GM21390 (cell line): ENCODE measurements around the gene CLIC1.

Experiments
- ATAC-seq: cut with Tn5 transposase; IDR thresholded peaks from one replicate; pipeline ENCODE4 v1.9.1; 2021; ENCODE audit not compliant: unreplicated experiment

The CLIC1 gene

DNA sequence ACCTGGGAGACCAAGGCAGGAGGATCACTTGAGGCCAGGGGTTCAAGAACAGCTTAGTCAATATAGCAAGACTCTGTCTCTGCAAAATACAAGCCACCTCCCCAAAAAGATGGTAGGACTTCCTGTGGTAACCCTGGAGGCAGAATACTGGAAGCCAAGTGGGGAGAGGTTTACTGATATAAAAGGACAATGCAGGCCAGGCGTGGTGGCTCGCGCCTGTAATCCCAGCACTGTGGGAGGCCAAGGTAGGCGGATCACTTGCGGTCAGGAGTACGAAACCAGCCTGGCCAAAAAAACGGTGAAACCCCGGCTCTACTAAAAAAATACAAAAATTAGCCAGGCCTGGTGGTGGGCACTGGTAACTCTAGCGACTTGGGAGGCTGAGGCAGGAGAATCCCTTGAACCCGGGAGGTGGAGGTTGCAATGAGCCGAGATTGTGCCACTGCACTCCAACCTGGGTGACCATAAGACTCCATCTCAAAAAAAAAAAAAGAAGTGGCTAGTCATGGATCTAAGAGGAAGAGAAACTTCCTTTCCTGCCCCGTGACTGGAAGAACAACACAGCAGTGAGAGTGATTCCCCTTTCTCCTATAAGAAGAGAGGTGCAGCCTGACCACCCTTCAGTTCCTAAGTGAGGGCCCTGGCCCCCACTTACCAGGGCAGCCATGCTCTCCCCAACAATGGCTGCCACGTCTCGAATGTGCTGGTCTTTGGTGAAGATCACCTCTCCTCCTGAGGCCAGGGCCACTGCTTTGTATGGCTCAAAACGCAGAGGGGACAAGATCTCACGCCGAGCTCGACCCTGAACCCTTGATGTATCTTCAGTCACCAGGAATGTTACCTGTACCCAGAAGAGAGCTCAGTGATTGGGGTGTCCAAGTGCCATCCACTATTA lies 32.3 kb upstream of the CLIC1 start:
- ATAC-seq: no peak

GRCh38 chr6:31767096-31767645 lies 30.8 kb upstream of the CLIC1 start:
- ATAC-seq: no peak

DNA sequence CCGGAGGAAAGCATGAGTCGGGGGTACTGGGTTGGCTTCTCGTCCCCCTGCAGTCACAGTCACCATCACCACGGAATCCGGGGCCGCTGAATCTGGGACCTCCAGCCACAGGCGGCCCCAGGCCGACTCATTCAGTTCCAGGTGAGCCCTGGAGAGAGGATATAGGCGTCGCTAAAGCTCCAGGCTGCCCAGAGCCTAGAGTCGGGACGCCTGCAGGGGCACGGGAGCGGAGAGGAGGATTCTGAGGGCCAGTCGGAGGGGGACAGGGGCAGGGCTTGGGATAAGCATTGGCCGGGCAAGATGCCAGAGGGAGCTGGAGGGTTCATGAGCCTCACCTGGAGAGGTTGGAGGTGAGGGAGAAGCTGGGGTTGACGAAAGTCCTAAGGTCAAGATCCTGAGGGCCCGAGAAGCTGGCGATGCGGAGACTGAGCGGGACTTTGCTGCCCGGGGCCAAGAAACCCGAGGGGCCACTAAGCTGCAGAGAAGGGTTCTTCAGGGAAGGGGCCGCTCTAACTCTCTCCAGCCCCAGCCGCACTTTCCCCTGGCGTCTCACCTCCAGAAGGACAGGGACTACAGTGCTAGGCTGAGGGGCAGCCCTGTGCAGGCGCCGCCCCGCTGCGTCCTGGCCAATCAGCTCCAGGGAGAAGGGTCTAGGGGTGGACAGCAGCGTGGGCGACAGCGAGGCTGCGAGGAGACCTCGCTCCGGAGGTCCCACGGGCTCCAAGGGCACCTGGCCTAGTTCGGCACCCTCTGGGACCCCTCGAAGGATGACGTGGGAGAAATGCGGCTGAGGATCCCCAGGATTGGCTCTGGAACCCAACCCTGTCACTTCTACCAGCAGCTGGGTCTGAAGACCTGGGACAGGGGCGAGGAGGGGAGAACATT lies 29.8 kb upstream of the CLIC1 start:
- no peak for ATAC-seq

DNA sequence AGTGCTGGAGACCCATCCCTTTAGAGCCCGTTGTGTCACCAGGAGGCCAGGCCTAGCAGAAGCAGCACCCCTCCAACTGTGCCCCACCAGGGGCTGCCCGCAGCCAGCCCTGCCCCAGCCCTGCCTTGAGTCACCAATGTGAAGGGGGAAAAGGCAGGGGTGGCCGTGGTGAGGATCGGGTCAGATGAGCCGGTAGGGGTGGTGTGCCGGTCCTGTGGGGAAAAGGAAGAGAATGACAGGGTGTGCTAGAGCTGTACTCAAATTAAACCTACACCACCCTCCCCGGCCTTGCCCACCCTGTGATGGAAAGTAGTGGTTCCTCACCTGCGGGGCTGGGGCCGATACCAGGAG lies 29.2 kb upstream of the CLIC1 start:
- ATAC-seq: no peak

- no peak for ATAC-seq
Measured at GRCh38 chr6:31764198-31764597, 27.9 kb upstream of the CLIC1 start.

GRCh38 chr6:31763619-31763940 lies 27.2 kb upstream of the CLIC1 start:
- no peak for ATAC-seq

GRCh38 chr6:31762878-31763618 lies 26.7 kb upstream of the CLIC1 start:
- no peak for ATAC-seq

GRCh38 chr6:31762356-31762755 lies 26.0 kb upstream of the CLIC1 start, which contains the start of gene SAPCD1:
TSS of gene SAPCD1 (plus strand) at chr6:31762656. CDS start at chr6:31763055, 399 bp downstream.
- no peak for ATAC-seq

GRCh38 chr6:31761343-31761742 lies 25.0 kb upstream of the CLIC1 start:
- ATAC-seq: no peak

DNA sequence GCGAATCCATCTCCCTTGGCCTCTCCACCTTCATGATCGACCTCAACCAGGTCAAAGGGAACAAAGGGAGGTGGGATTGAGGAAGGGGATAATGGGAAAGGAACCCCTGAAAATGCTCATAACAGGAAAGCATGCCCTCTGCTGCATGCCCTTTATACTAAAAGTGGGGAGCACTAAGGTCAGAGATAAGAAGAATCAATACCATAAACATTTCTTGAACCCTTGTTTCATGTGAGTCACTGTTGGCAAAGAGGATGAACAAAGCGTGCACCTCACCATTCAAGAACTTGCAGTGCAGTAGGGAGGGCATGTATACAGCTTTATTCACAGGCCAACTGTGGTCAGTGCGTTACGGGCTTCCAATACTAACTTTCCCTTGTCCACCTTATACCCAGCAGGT lies 24.5 kb upstream of the CLIC1 start:
- ATAC-seq: no peak

DNA sequence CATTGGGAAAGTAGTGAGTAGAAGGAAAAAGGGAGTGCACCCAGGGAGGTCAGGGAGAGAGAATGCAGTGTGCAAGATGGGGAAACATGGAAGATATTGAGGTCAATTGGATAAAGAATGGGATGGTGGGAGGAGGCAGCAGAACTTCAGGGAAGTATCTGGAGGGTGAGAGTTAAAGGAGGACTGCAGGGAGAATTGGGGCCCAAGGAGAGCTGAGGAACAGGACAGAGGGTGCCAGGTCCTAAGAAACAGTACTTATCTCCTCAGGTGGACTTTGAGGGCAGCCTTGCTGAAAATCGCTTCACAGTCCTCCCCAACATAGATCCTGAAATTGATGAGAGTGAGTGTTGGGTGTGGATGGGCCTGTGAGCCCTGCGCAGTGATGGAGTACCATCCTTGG lies 22.0 kb upstream of the CLIC1 start:
- ATAC-seq: no peak

DNA sequence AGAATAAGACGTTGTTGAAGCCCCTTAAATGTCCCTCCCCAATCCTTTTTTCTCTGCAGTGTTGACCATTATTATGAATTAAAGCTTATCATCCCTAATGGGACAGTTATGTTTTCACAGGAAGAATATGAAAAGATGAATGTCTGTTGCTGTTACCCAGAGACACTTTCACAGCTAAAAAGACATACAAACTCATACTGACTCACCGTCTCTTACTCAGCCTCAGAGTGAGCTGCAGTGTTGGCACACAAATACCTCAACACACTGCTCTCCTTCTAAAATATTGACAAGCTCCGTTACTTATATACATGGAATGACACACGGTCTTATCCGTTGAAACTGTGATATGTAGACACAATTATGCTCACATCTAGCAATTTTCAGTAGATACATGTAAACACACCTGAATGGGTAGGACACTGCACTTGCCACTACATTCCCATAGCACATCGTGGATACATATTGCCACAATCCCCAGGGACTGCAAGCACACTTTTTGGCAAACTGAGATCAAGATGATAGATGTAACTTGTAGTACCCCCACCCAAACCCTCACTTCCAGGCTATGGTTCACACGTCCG lies 16.5 kb upstream of the CLIC1 start:
- ATAC-seq: no peak

DNA sequence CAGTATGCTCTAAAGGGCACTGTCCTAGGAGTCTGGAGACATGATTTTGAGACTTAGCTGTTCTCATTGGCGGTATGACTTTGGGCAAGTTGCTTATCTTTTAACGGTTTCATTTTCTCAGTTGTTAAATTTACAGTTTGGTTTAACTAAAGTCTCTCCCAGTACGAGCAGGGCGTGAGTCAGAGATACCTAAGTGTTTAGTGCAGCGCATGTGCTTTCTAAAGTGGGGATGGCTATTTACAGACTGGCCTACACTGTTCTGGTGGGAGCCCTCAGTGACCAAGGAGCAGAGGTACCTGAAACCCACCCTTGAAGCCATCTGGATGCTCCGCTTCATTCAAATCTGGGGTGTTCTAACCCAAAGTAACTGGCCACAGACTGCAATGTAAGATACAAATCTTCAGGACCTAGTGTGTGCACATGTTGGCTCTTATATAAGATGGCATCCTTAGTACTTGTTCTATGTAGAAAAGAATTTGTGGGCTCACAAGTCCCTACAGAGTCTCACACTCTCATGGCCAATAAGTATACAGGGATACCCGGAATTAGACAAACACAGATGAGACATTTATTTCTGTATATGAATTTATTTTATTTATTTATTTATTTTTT lies 14.2 kb upstream of the CLIC1 start:
- no peak for ATAC-seq

- ATAC-seq: no peak
Measured at GRCh38 chr6:31749301-31750036, 13.1 kb upstream of the CLIC1 start.

DNA sequence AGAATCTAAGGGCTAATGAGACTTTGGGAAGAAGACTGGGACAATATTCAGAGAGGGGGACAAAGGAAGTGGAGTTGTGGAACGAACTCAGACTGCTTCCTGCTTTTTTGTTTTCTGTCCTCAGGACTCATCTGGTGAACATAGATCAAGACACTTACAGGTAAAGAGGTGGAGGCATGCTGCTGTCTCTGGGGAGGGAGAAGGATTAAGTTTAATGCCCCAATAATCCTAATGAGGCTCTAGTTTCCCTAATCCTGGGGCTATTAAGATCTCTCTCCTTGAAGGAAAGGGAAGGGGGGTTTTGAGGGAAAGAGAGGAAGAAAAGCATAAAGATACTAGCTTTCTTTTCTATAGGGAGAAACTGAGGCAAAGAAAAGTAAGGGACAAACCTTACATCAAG lies 8.1 kb upstream of the CLIC1 start:
- ATAC-seq: no peak

- no peak for ATAC-seq
Measured at GRCh38 chr6:31742894-31743293, 6.6 kb upstream of the CLIC1 start.

DNA sequence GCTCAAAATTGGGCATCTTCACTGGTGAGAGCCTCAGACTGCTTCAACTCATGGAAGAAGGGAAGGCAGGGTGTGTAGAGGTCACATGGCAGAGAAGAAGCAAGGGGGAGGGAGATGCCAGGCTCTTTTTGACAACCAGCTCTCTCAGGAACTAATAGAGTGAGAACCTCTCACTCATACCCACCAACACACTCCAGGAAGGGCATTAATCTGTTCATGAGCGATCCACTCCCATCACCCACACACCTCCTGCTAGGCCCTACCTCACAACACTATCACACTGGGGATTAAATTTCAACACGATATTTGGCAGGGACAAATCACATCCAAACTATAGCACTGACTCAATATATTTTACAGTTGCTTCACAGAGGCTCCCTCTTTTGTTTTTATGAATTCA lies 5.5 kb upstream of the CLIC1 start:
- no peak for ATAC-seq

GRCh38 chr6:31740397-31741223 lies 4.3 kb upstream of the CLIC1 start:
- ATAC-seq: no peak
